Measurements from ENCODE around the gene PTPRD. TPM values are rescaled to one million over a fixed set of nuclear protein-coding genes. Genes with fewer than 3 reads are reported as not detected.

The PTPRD gene
- total RNA-seq, 1 experiment from 2014 or later, result not detected

DNA sequence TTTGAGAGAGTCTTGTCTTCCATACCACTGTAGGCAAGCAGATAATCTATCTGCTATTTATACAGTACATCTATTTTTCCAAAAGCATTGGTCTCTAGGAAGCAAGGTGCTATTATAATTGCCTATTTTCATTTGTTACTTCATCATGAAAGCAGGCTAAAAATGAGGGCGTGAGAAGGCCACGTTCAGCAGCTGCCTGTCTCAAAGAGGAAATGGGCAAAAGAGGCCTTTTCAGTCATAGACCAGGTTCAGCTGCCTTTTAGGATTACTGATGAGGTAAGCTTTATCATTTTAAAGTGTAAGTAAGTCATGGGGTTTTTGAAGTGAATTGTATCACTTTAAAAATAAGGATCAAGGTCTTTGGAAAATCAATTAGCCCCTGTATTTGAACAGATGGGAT, 1722.1 kb downstream of the PTPRD start:
- ChIA-PET POLR2A (no interaction called here), CTCF (no interaction called here)
- ATAC-seq (no peak), DNase-seq (ENCODE audit: low read depth, low spot score) (no peak)
- H3K4me3 ChIP-seq (ENCODE audit: low read depth in 2 of 2, low read length in 2 of 2), result no peak overlapping the region
- intact Hi-C loops (cut with micrococcal nuclease; ENCODE audit: unreplicated experiment) (no loop called here), in situ Hi-C loops (cut with HindIII; ENCODE audit: low pct_unique_long_range_greater_than_20kb, low sequenced_read_pairs) (no loop called here)
- H3K27ac ChIP-seq (ENCODE audit: low read length), result no peak overlapping the region
- H3K4me1 ChIP-seq (ENCODE audit: control insufficient read depth, insufficient read depth, low read length), result no peaks in the 10 kb centered on the region
- H3K27me3 ChIP-seq (ENCODE audit: control insufficient read depth, insufficient read depth, low read length), result no peaks in the 10 kb centered on the region
- H3K9me3 ChIP-seq (ENCODE audit: control insufficient read depth, insufficient read depth, low read depth, low read length), result no peaks in the 10 kb centered on the region
- no TSS peak for BruUV-seq (replicated peaks)
- TF ChIP-seq, protein P1, sequence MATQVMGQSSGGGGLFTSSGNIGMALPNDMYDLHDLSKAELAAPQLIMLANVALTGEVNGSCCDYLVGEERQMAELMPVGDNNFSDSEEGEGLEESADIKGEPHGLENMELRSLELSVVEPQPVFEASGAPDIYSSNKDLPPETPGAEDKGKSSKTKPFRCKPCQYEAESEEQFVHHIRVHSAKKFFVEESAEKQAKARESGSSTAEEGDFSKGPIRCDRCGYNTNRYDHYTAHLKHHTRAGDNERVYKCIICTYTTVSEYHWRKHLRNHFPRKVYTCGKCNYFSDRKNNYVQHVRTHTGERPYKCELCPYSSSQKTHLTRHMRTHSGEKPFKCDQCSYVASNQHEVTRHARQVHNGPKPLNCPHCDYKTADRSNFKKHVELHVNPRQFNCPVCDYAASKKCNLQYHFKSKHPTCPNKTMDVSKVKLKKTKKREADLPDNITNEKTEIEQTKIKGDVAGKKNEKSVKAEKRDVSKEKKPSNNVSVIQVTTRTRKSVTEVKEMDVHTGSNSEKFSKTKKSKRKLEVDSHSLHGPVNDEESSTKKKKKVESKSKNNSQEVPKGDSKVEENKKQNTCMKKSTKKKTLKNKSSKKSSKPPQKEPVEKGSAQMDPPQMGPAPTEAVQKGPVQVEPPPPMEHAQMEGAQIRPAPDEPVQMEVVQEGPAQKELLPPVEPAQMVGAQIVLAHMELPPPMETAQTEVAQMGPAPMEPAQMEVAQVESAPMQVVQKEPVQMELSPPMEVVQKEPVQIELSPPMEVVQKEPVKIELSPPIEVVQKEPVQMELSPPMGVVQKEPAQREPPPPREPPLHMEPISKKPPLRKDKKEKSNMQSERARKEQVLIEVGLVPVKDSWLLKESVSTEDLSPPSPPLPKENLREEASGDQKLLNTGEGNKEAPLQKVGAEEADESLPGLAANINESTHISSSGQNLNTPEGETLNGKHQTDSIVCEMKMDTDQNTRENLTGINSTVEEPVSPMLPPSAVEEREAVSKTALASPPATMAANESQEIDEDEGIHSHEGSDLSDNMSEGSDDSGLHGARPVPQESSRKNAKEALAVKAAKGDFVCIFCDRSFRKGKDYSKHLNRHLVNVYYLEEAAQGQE (IDR thresholded peaks at IDR 0.05; ENCODE audit: insufficient read depth in 1 of 2, low read depth in 2 of 2, low read length in 1 of 2), result no peak
- TF ChIP-seq, protein P2, sequence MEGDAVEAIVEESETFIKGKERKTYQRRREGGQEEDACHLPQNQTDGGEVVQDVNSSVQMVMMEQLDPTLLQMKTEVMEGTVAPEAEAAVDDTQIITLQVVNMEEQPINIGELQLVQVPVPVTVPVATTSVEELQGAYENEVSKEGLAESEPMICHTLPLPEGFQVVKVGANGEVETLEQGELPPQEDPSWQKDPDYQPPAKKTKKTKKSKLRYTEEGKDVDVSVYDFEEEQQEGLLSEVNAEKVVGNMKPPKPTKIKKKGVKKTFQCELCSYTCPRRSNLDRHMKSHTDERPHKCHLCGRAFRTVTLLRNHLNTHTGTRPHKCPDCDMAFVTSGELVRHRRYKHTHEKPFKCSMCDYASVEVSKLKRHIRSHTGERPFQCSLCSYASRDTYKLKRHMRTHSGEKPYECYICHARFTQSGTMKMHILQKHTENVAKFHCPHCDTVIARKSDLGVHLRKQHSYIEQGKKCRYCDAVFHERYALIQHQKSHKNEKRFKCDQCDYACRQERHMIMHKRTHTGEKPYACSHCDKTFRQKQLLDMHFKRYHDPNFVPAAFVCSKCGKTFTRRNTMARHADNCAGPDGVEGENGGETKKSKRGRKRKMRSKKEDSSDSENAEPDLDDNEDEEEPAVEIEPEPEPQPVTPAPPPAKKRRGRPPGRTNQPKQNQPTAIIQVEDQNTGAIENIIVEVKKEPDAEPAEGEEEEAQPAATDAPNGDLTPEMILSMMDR (IDR thresholded peaks at IDR 0.05), result no peak
- TF ChIP-seq TCF7L2 (IDR thresholded peaks at IDR 0.05; ENCODE audit: low read depth, low read length), result no peak
- no peak for TF ChIP-seq SIN3A (IDR thresholded peaks at IDR 0.05; ENCODE audit: borderline replicate concordance, insufficient read depth, low read depth, low read length)
- TF ChIP-seq POLR2AphosphoS5 (IDR thresholded peaks at IDR 0.05; ENCODE audit: low read depth, low read length), result no peak
- no peaks in the 10 kb centered on the region for H3K36me3 ChIP-seq (ENCODE audit: control insufficient read depth, insufficient read depth, low read length)

DNA sequence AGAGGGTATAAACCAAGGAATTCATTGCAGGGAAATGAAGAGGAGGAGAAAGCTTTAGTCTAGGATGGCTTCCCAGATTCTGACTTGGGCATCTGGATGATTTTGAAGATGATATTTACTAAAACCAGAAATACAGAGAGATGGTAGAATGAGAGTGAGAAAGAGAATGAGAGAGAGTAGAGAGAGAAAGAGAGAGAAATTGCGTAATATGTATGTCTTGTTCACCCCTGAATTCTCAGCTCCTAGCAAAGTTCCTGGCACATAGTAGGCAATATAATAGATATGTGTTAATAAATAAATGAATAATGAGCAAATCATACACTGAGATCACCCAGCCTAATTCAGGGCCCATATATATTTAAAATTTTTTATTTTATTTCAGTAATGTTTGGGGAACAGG, 1723.7 kb downstream of the PTPRD start:
- no peak overlapping the region for H3K27ac ChIP-seq (ENCODE audit: low read length)
- intact Hi-C loops (cut with micrococcal nuclease; ENCODE audit: unreplicated experiment) (no loop called here), in situ Hi-C loops (cut with HindIII; ENCODE audit: low pct_unique_long_range_greater_than_20kb, low sequenced_read_pairs) (no loop called here)
- H3K4me3 ChIP-seq (ENCODE audit: low read depth in 2 of 2, low read length in 2 of 2), result no peak overlapping the region
- BruUV-seq (replicated peaks), result no TSS peak
- H3K4me1 ChIP-seq (ENCODE audit: control insufficient read depth, insufficient read depth, low read length), result no peaks in the 10 kb centered on the region
- no peaks in the 10 kb centered on the region for H3K36me3 ChIP-seq (ENCODE audit: control insufficient read depth, insufficient read depth, low read length)
- no peaks in the 10 kb centered on the region for H3K9me3 ChIP-seq (ENCODE audit: control insufficient read depth, insufficient read depth, low read depth, low read length)
- CTCF ChIA-PET, result no interaction called here
- no peaks in the 10 kb centered on the region for H3K27me3 ChIP-seq (ENCODE audit: control insufficient read depth, insufficient read depth, low read length)
- TF ChIP-seq, protein P1 (IDR thresholded peaks at IDR 0.05; ENCODE audit: insufficient read depth in 1 of 2, low read depth in 2 of 2, low read length in 1 of 2), result no peak
- no peak for TF ChIP-seq TCF7L2 (IDR thresholded peaks at IDR 0.05; ENCODE audit: low read depth, low read length)
- no peak for TF ChIP-seq POLR2AphosphoS5 (IDR thresholded peaks at IDR 0.05; ENCODE audit: low read depth, low read length)
- TF ChIP-seq, protein P2 (IDR thresholded peaks at IDR 0.05), result no peak
- ATAC-seq (no peak), DNase-seq (ENCODE audit: low read depth, low spot score) (no peak)
- POLR2A ChIA-PET, result no interaction called here
